Lower lobe of right lung (tissue), 2 donors: ENCODE measurements around the gene CDK17. TPM values are rescaled to one million over a fixed set of nuclear protein-coding genes. Genes with fewer than 3 reads are reported as not detected.

Experiments
- ATAC-seq, 2 donors: fragments of 200-7000 bp; cut with Tn5 transposase; one replicate each; pipeline ENCODE4 v1.9.1; 2020 to 2022; ENCODE audit warnings: mild to moderate bottlenecking in 2 of 2, moderate library complexity in 2 of 2
- DNase-seq: peaks from one replicate; pipeline ENCODE4 v3.0.0-alpha.2; 2020
- H3K27ac ChIP-seq: fragments of 200-600 bp; one replicate; pipeline ENCODE4 v1.8.0; 2022
- H3K27me3 ChIP-seq: fragments of 200-600 bp; one replicate; pipeline ENCODE4 v1.8.0; 2022; ENCODE audit warnings: low read depth
- H3K36me3 ChIP-seq: fragments of 200-600 bp; one replicate; pipeline ENCODE4 v1.8.0; 2022; ENCODE audit warnings: mild to moderate bottlenecking
- H3K4me1 ChIP-seq: fragments of 200-600 bp; one replicate; pipeline ENCODE4 v1.8.0; 2022
- H3K4me3 ChIP-seq: fragments of 200-600 bp; one replicate; pipeline ENCODE4 v1.8.0; 2022; ENCODE audit warnings: mild to moderate bottlenecking
- H3K9me3 ChIP-seq: fragments of 200-600 bp; one replicate; pipeline ENCODE4 v1.8.0; 2022
- intact Hi-C: fragments of 100-400 bp; cut with DNase I; formaldehyde crosslinking; loops from one replicate; pipeline ENCODE4 v1.11.0; 2022
- total RNA-seq: library from RNA; stranded (reverse); fragmentation: NEBNext Ultra II Directional; extraction: Animal tissue kit (Norgen Biotek cat#: 25700); gene quantifications from one replicate; pipeline ENCODE4 v1.2.1, GENCODE V29; 2021
- TF ChIP-seq, protein P1 (sequence below): fragments of 200-600 bp; IDR thresholded peaks from one replicate; pipeline ENCODE4 v1.8.0; 2022; ENCODE audit warnings: antibody characterized with exemption, mild to moderate bottlenecking
- donor health status: DM: no; HTN: yes; CAD: no; lungs with severe emphysema.

The CDK17 gene
- total RNA-seq, 1 donor from 2014 or later = 41.7 TPM

DNA sequence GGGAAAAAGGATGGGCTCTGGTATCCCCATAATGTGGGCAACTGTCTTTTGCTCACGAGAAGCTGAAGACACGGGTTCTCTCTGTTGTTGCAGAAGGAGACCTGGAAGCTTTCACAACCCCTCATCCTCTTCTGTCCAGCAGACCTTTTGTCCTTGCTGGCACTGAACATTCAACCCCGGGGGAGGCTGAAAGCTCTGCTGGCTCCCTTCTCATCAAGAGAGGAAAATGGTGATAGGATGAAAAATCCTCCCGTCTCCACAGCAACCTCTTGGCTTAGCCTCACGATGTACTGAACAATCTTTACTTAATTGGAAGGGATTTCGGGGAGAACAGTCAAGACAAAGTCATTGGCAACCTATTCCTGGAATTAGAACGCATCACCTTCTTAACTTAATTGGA is 167.1 kb downstream of the CDK17 start:
- peaks cover 45% of the 10 kb centered on the region for H3K4me1 ChIP-seq
- TF ChIP-seq, protein P1, sequence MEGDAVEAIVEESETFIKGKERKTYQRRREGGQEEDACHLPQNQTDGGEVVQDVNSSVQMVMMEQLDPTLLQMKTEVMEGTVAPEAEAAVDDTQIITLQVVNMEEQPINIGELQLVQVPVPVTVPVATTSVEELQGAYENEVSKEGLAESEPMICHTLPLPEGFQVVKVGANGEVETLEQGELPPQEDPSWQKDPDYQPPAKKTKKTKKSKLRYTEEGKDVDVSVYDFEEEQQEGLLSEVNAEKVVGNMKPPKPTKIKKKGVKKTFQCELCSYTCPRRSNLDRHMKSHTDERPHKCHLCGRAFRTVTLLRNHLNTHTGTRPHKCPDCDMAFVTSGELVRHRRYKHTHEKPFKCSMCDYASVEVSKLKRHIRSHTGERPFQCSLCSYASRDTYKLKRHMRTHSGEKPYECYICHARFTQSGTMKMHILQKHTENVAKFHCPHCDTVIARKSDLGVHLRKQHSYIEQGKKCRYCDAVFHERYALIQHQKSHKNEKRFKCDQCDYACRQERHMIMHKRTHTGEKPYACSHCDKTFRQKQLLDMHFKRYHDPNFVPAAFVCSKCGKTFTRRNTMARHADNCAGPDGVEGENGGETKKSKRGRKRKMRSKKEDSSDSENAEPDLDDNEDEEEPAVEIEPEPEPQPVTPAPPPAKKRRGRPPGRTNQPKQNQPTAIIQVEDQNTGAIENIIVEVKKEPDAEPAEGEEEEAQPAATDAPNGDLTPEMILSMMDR = no peak
- no peak overlapping the region for H3K27ac ChIP-seq
- H3K36me3 ChIP-seq = peaks cover 10% of the 10 kb centered on the region
- ATAC-seq = no peak
- intact Hi-C loops = no loop called here
- no peak for DNase-seq
- H3K4me3 ChIP-seq = no peak overlapping the region
- H3K9me3 ChIP-seq = no peaks in the 10 kb centered on the region
- H3K27me3 ChIP-seq = no peaks in the 10 kb centered on the region

DNA sequence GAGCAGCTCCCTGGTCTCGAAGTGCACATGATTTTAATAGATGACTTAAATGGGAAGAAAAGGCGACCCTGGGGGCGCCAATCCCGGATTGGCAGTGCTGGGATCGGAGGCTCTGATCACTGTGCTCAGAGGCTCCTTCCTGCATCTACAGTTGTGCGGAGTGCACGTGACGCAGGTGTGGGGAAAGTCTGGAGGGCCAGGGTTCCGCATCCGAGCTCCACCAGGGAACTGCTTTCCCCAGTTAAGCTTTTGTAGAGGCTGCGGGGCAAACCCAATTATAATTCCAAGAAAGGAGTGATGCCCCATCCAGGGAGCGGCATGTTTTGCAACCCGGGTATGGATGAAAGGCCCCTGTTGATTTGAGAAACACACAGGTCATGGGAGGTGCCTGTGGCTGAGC is 169.6 kb downstream of the CDK17 start:
- Histone ChIP-seq H3K36me3 (peaks cover 19% of the 10 kb centered on the region), H3K27ac (no peak overlapping the region), H3K9me3 (no peaks in the 10 kb centered on the region), H3K27me3 (no peaks in the 10 kb centered on the region), H3K4me3 (no peak overlapping the region), H3K4me1 (peaks cover 26% of the 10 kb centered on the region)
- intact Hi-C loops = no loop called here
- no peak for ATAC-seq
- no peak for DNase-seq
- TF ChIP-seq, protein P1 = no peak

DNA sequence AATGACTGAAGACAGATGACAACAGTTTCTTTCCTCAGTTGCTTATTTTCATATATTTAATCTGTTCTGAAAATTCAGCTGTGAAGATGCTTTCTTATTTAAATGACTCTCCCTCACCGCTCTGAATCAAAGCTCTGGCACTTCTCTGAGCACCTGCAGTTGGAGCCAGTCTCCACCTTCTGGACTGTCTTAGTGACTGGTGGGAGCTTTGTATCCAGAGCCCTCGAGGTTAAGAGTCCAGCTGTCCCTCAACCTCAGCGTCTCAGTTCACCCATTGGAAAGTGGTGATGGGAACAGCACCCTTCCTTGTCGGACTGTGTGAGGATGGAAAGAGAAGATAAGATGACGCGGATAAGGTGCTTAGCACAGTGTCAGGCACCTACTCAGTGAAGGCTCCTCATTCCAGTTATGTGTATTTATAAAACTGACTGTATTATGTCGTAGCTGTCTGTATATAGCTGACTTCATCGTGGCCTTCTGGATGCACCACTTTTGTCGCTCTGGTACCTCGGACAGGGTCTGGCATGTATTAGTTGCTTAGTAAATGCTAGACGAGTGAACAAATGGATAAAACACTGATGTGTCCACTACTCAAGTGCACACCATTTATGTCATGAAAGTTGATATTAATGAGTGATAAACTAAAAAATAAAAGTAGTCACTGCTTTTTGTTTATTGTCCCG is 171.5 kb downstream of the CDK17 start:
- no peak overlapping the region for H3K27ac ChIP-seq
- TF ChIP-seq, protein P1 = no peak

More for the DNA sequence above, 171.5 kb downstream of the CDK17 start:
- Histone ChIP-seq H3K36me3 (peaks cover 28% of the 10 kb centered on the region), H3K4me1 (peaks cover 25% of the 10 kb centered on the region), H3K4me3 (no peak overlapping the region), H3K27me3 (no peaks in the 10 kb centered on the region), H3K9me3 (no peaks in the 10 kb centered on the region)
- DNase-seq (no peak), ATAC-seq (no peak)
- intact Hi-C loops = no loop called here

Other genes with a start within 250 kb of the CDK17 start
- 29.1 TPM for gene ELK3, start 206.1 kb downstream of the CDK17 start, total RNA-seq
- gene CFAP54, start 89.1 kb upstream of the CDK17 start, total RNA-seq = 7.9 TPM